GM18907 (cell line): ENCODE results near the gene EFTUD2.

Experiments used
- ATAC-seq: cut with Tn5 transposase; IDR thresholded peaks from one replicate; pipeline ENCODE4 v1.9.1; 2021; ENCODE audit warnings: mild to moderate bottlenecking, moderate library complexity; ENCODE audit not compliant: unreplicated experiment

The EFTUD2 gene

GRCh38 chr17:44911133-44912001 lies 12.1 kb upstream of the EFTUD2 start:
- no peak for ATAC-seq

- no peak for ATAC-seq
Measured at GRCh38 chr17:44910231-44911106, 11.2 kb upstream of the EFTUD2 start.

- ATAC-seq = no peak
Measured at GRCh38 chr17:44909681-44910144, 10.5 kb upstream of the EFTUD2 start.

GRCh38 chr17:44908761-44909326 lies 9.6 kb upstream of the EFTUD2 start:
- ATAC-seq = no peak

- no peak for ATAC-seq
Measured at GRCh38 chr17:44907729-44908470, 8.7 kb upstream of the EFTUD2 start.

GRCh38 chr17:44906763-44907728 lies 7.8 kb upstream of the EFTUD2 start:
- ATAC-seq = no peak

- no peak for ATAC-seq
Measured at GRCh38 chr17:44906010-44906646, 6.9 kb upstream of the EFTUD2 start.

GRCh38 chr17:44905006-44906000 lies 6.1 kb upstream of the EFTUD2 start:
- no peak for ATAC-seq

GRCh38 chr17:44904001-44904984 lies 5.0 kb upstream of the EFTUD2 start:
- ATAC-seq = no peak

- ATAC-seq = no peak
Measured at GRCh38 chr17:44903012-44903685, 3.9 kb upstream of the EFTUD2 start.

GRCh38 chr17:44902135-44902760 lies 3.0 kb upstream of the EFTUD2 start:
- ATAC-seq = no peak

GRCh38 chr17:44901411-44901921 lies 2.2 kb upstream of the EFTUD2 start:
- no peak for ATAC-seq

- no peak for ATAC-seq
Measured at GRCh38 chr17:44900894-44901293, 1.6 kb upstream of the EFTUD2 start.

- ATAC-seq = no peak
Measured at GRCh38 chr17:44898768-44899073, 524 bp downstream of the EFTUD2 start.

GRCh38 chr17:44894642-44895041 lies 4.6 kb downstream of the EFTUD2 start:
- ATAC-seq = no peak

- ATAC-seq = no peak
Measured at GRCh38 chr17:44892250-44892649, 7.0 kb downstream of the EFTUD2 start.
